Spleen (tissue), 11 donors: ENCODE measurements around the gene IQGAP1. TPM values are rescaled to one million over a fixed set of nuclear protein-coding genes. Genes with fewer than 3 reads are reported as not detected.

Experiments used
- DNase-seq: peaks from one replicate; pipeline ENCODE4 v3.0.0-alpha.2; 2020
- H3K27ac ChIP-seq, 8 donors: fragments of 200-600 bp; sonication (generic) in 7 of 8; 1 replicate in 4 of 8; 2 replicates in 4 of 8; pipeline versions ENCODE4 v1.5.0 to v1.8.0; 2016 to 2021; ENCODE audit warnings: inconsistent platforms in 4 of 8, mild to moderate bottlenecking in 4 of 8, moderate library complexity in 1 of 8
- H3K27me3 ChIP-seq, 7 donors: fragments of 200-600 bp; sonication (generic) in 6 of 7; replicated peaks in 1 of 7; 1 replicate in 4 of 7; 2 replicates in 3 of 7; pipeline versions ENCODE4 v1.5.0 to v1.8.0; 2016 to 2021; ENCODE audit warnings: inconsistent platforms in 3 of 7, mild to moderate bottlenecking in 1 of 7
- H3K36me3 ChIP-seq, 6 donors: fragments of 200-600 bp; sonication (generic) in 5 of 6; 1 replicate in 4 of 6; 2 replicates in 2 of 6; pipeline versions ENCODE4 v1.5.0 to v1.8.0; 2016 to 2021; ENCODE audit warnings: inconsistent platforms in 2 of 6
- H3K4me1 ChIP-seq, 6 donors: fragments of 200-600 bp; sonication (generic) in 5 of 6; 1 replicate in 3 of 6; 2 replicates in 3 of 6; pipeline versions ENCODE4 v1.5.0 to v1.8.0; 2016 to 2021; ENCODE audit warnings: inconsistent platforms in 3 of 6
- H3K4me3 ChIP-seq, 8 donors: fragments of 200-600 bp; sonication (generic) in 7 of 8; 1 replicate in 4 of 8; 2 replicates in 4 of 8; pipeline versions ENCODE4 v1.5.0 to v1.8.0; 2016 to 2021; ENCODE audit warnings: inconsistent platforms in 4 of 8, mild to moderate bottlenecking in 4 of 8, moderate library complexity in 2 of 8
- H3K9me3 ChIP-seq, 8 donors: fragments of 200-600 bp; sonication (generic) in 7 of 8; 1 replicate in 4 of 8; 2 replicates in 4 of 8; pipeline versions ENCODE4 v1.5.0 to v1.8.0; 2016 to 2021; ENCODE audit warnings: inconsistent platforms in 4 of 8
- CTCF ChIP-seq, 11 experiments: fragments of 200-600 bp in 7 of 11; fragments of 450-650 bp in 4 of 11; sonication (generic) in 4 of 11; IDR thresholded peaks in 8 of 11; conservative IDR thresholded peaks in 3 of 11; 1 replicate in 7 of 11; 2 replicates in 4 of 11; pipeline versions ENCODE4 v1.4.0 to v1.8.0; 2016 to 2021; ENCODE audit warnings: antibody characterized with exemption in 11 of 11, inconsistent platforms in 4 of 11, mild to moderate bottlenecking in 1 of 11
- POLR2A ChIP-seq, 3 donors: fragments of 450-650 bp; IDR thresholded peaks; one replicate each; pipeline ENCODE4 v1.5.1; 2017; ENCODE audit warnings: antibody characterized with exemption in 3 of 3, mild to moderate bottlenecking in 1 of 3
- POLR2AphosphoS5 ChIP-seq, 3 donors: sonication (generic); formaldehyde crosslinking; IDR thresholded peaks; one replicate each; pipeline ENCODE4 v1.5.1; 2017; ENCODE audit warnings: antibody characterized with exemption in 3 of 3
- WGBS, 5 donors: extraction: QIAGEN DNeasy Blood & Tissue Kit in 3 of 5; methylation state at CpG; one replicate each; pipeline versions ENCODE4 v1.1.5 to v1.1.7; 2013 to 2018; 5-methylcytosine and 5-hydroxymethylcytosine counted together
- intact Hi-C: fragments of 100-400 bp; cut with DNase I; formaldehyde crosslinking; loops from one replicate; pipeline ENCODE4 v1.15.0; 2023; ENCODE audit warnings: low total_unique reads
- polyA plus RNA-seq, 3 donors: library from polyadenylated mRNA; stranded (reverse); fragments of 200-250 nt; gene quantifications; one replicate each; pipeline ENCODE4 v1.2.1, GENCODE V29; 2013
- total RNA-seq, 7 donors: library from RNA; depleted of rRNA in 3 of 7; stranded (reverse); fragments of >200 nt in 3 of 7; fragmentation: NEBNext Ultra II Directional in 4 of 7; extraction: Animal tissue kit (Norgen Biotek cat#: 25700) in 4 of 7; gene quantifications; one replicate each; pipeline versions ENCODE4 v1.1.0 to v1.2.1, GENCODE V29; 2016 to 2021
- donor health status: healthy with polysubstance abuse.
- donor health status: DM: no; HTN: no; CAD: no; lungs with moderate emphysema.
- donor health status: DM: no; HTN: no; CAD: no.
- donor health status: Bipolar disorder and iron deficiency.
- donor health status: healthy.
- donor health status: DM: no; HTN: no; CAD: no.
- donor health status: DM: yes; HTN: yes; CAD: no.

The IQGAP1 gene
- total and polyA plus RNA-seq, 10 donors: 48.1 to 282 (median 219) TPM

- no peak overlapping the region for H3K4me3 ChIP-seq
- 93 to 98% (median 95%) methylated on average over 6 of the region's 6 CpGs for WGBS, 5 donors
- H3K4me1 ChIP-seq: peaks cover 8 to 37% (median 23%) of the 10 kb centered on the region in 6 donors
- intact Hi-C loops: no loop called here
- H3K36me3 ChIP-seq: no peaks in the 10 kb centered on the region
- no peak for DNase-seq
- no peak overlapping the region for H3K27ac ChIP-seq
- H3K9me3 ChIP-seq: no peaks in the 10 kb centered on the region
- TF ChIP-seq POLR2A (IDR thresholded peaks at IDR 0.05): no peak
- no peak for TF ChIP-seq CTCF (IDR thresholded peaks at IDR 0.05 in 8 of 11, conservative IDR thresholded peaks at IDR 0.05 in 3 of 11)
- TF ChIP-seq POLR2AphosphoS5 (IDR thresholded peaks at IDR 0.05): no peak
- H3K27me3 ChIP-seq: peaks cover 0 to 31% (median 0%) of the 10 kb centered on the region in 7 donors
These were observed 39.6 kb upstream of the IQGAP1 start for GRCh38 chr15:90348456-90348855.

DNA sequence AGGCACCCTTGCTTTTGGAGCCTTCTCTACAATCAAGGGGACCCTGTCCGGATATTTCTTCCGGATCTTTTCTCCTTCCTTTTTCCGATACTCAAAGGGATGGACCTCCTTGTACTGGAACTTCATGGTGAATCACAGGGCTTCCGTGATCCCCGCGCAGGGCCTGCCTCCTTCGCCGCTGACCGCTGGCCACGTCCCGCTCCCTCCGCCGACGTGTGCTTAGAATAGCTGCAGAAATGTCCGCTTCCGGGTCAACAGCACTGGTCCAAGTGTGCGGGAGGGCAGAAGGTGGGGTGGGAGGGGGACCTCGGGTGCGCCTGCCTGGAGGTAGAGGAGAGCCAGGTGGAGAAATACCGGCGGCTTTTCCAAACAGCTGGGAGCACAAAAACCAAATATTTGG, 39.0 kb upstream of the IQGAP1 start:
- H3K9me3 ChIP-seq: no peaks in the 10 kb centered on the region
- intact Hi-C loops: no loop called here
- H3K4me3 ChIP-seq: no peak overlapping the region
- TF ChIP-seq CTCF (IDR thresholded peaks at IDR 0.05 in 8 of 11, conservative IDR thresholded peaks at IDR 0.05 in 3 of 11) (no peak), POLR2AphosphoS5 (IDR thresholded peaks at IDR 0.05) (no peak), POLR2A (IDR thresholded peaks at IDR 0.05) (no peak)
- H3K4me1 ChIP-seq: peaks cover 5 to 31% (median 19%) of the 10 kb centered on the region in 6 donors
- 94 to 98% (median 96%) methylated on average over 21 of the region's 21 CpGs for WGBS, 5 donors
- H3K36me3 ChIP-seq: no peaks in the 10 kb centered on the region
- no peak overlapping the region for H3K27ac ChIP-seq
- DNase-seq: no peak
- peaks cover 0 to 31% (median 0%) of the 10 kb centered on the region in 7 donors for H3K27me3 ChIP-seq

DNA sequence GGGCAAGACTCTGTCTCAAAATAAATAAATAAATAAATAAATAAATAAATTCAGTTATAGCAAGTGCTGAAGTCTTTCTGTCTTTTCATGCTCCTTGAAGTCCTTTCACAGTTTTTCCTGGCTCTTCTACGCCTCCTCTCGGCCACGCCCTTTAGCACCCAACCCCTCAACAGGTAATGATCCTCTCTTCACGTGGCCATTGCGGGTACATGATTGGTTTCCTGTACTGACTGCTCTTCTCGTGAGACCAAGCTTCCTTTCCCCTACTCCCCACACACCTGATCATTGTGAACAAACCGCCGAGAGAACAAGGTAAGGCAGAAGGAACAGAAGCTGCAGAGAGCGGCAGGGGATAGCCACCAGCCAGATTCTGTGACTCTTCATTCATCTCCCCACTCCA, 38.2 kb upstream of the IQGAP1 start:
- peaks cover 5 to 23% (median 12%) of the 10 kb centered on the region in 6 donors for H3K4me1 ChIP-seq
- H3K36me3 ChIP-seq: no peaks in the 10 kb centered on the region
- TF ChIP-seq POLR2AphosphoS5 (IDR thresholded peaks at IDR 0.05): no peak
- no peak for TF ChIP-seq CTCF (IDR thresholded peaks at IDR 0.05 in 8 of 11, conservative IDR thresholded peaks at IDR 0.05 in 3 of 11)
- TF ChIP-seq POLR2A (IDR thresholded peaks at IDR 0.05): no peak

DNA sequence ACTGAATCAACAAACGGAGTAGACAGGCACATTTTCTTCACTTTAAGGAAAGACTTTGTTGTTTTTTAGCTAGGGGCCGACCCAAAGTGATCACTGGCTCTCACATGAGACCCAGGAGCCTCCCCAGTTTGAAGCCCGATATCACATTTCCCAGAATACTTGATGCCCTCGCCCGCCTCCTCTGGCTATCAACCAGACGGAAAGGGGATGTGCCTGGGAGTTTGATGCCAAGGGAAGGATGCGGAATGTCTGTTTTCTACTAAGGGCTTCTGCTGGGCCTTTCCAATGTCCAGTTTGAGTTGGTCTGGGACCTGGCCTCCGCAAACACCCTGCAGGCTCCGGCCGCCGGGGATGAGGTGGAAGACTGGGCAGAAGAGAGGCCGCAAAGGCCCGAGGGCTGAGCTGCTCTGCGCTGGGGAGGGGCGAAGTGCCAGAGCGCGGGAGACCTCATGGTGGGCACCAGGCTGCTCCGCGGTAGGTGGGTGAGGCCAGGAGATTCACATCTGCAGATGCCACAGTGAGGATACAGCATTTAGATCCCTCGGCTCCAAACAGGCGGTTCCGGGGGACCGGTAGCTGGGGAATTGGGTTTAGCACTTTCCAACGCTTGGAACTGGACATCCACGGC, 36.4 kb upstream of the IQGAP1 start:
- Histone ChIP-seq H3K27me3 (peaks cover 0 to 31% (median 0%) of the 10 kb centered on the region in 7 donors), H3K27ac (peak overlapping the region in 2 of 8 donors; percentile 45 to 68), H3K36me3 (no peaks in the 10 kb centered on the region), H3K4me3 (peak overlapping the region; percentile 70 to 83 (median 76)), H3K4me1 (peaks cover 5 to 18% (median 10%) of the 10 kb centered on the region in 6 donors), H3K9me3 (no peaks in the 10 kb centered on the region)
- DNase-seq: peak; percentile 83
- TF ChIP-seq POLR2A (IDR thresholded peaks at IDR 0.05) (no peak), POLR2AphosphoS5 (IDR thresholded peaks at IDR 0.05) (no peak), CTCF (IDR thresholded peaks at IDR 0.05 in 8 of 11, conservative IDR thresholded peaks at IDR 0.05 in 3 of 11) (no peak)
- intact Hi-C loops: no loop called here
- 33 to 43% (median 34%) methylated on average over 16 to 25 of the region's 25 CpGs for WGBS, 5 donors

More for the DNA sequence above, 38.2 kb upstream of the IQGAP1 start:
- WGBS, 5 donors: 79 to 85% (median 81%) methylated on average over 9 of the region's 9 CpGs
- DNase-seq: no peak
- no peaks in the 10 kb centered on the region for H3K9me3 ChIP-seq
- H3K4me3 ChIP-seq: no peak overlapping the region
- intact Hi-C loops: no loop called here
- no peak overlapping the region for H3K27ac ChIP-seq
- H3K27me3 ChIP-seq: peaks cover 0 to 31% (median 0%) of the 10 kb centered on the region in 7 donors
